ENCODE data around the gene C1orf105.

The C1orf105 gene

DNA sequence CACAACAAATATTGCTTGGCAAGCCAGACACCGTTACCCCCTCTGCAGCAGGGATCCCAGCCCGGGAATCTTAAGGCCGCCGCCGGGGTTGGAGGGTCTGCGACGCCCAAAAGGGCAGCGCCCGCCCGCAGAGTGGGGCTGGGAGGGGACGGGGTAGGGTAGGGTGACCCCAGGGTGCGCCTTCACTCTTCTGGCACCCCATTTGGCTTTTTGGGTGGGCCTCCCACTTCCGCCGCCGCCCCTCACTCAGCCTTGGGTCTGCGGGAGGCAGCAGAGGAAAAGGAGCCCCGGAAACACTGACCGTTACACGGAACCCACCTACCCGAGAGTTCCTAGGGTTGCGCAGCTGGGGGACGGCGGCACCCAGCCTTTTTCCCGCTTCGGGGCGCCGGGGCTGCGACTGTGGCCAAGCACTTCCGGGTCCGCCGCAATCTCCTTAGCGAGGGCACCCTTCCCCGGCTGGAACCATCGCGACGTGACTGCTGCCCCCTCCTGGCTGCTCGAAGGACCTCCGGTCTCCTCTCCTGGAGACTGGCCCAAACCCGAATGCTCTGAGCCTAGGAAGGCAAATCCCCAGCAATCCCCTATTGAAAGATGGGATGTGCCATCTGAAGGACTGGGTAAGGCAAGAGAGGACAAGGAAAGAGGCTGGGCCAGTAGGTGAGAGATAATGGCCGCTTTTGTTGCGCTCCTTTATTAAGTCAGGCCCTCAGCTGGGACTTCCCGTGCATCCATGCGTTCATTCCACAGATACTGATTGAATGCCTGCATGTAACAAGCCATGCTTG lies 23.4 kb downstream of the C1orf105 start, which contains the start of gene PIGC (continued):
- TF ChIP-seq ZNF19 (tag by site-specific recombination; IDR thresholded peaks at IDR 0.05; ENCODE audit: low read depth) (no peak), MZF1 (tag by site-specific recombination; IDR thresholded peaks at IDR 0.05; ENCODE audit: borderline replicate concordance) (peak; percentile 99), KLF7 (tag by site-specific recombination; IDR thresholded peaks at IDR 0.05; ENCODE audit: borderline replicate concordance) (no peak), ZNF112 (tag by site-specific recombination; IDR thresholded peaks at IDR 0.05) (no peak), ZNF433 (tag by site-specific recombination; IDR thresholded peaks at IDR 0.05; ENCODE audit: low read depth) (no peak), ZNF37A (tag by site-specific recombination; IDR thresholded peaks at IDR 0.05) (no peak), ZBTB7A (tag by site-specific recombination; IDR thresholded peaks at IDR 0.05; ENCODE audit: low read depth) (0 out of 2 replicates have a peak, but pooled peaks have one; percentile 60), ZFP41 (tag by site-specific recombination; IDR thresholded peaks at IDR 0.05; ENCODE audit: borderline replicate concordance) (no peak), ZSCAN5A (tag by site-specific recombination; IDR thresholded peaks at IDR 0.05) (no peak), ZNF621 (tag by site-specific recombination; IDR thresholded peaks at IDR 0.05) (no peak), ZNF157 (tag by site-specific recombination; IDR thresholded peaks at IDR 0.05) (no peak), ZNF837 (tag by site-specific recombination; IDR thresholded peaks at IDR 0.05) (no peak), ZNF664 (tag by site-specific recombination; IDR thresholded peaks at IDR 0.05) (0 out of 2 replicates have a peak, but pooled peaks have one; percentile 31), ZNF670 (tag by site-specific recombination; IDR thresholded peaks at IDR 0.05; ENCODE audit: low read depth) (no peak), YY2 (tag by site-specific recombination; IDR thresholded peaks at IDR 0.05) (no peak), ZNF571 (tag by site-specific recombination; IDR thresholded peaks at IDR 0.05) (no peak), ZBTB26 (tag by site-specific recombination; optimal IDR thresholded peaks at IDR 0.05) (peak; percentile 34), ZNF114 (tag by site-specific recombination; IDR thresholded peaks at IDR 0.05) (no peak), ZNF423 (tag by site-specific recombination; IDR thresholded peaks at IDR 0.05) (peak; percentile 95), ZNF23 (tag by site-specific recombination; IDR thresholded peaks at IDR 0.05; ENCODE audit: borderline replicate concordance) (no peak), REST (tag by site-specific recombination; IDR thresholded peaks at IDR 0.05) (no peak), ZNF473 (tag by site-specific recombination; IDR thresholded peaks at IDR 0.05) (no peak), ZBTB49 (tag by site-specific recombination; IDR thresholded peaks at IDR 0.05; ENCODE audit: low read depth) (no peak), ZNF350 (tag by site-specific recombination; IDR thresholded peaks at IDR 0.05) (no peak), ZNF549 (tag by site-specific recombination; IDR thresholded peaks at IDR 0.05) (no peak), ZNF530 (tag by site-specific recombination; IDR thresholded peaks at IDR 0.05; ENCODE audit: low read depth) (no peak), GLIS2 (tag by site-specific recombination; IDR thresholded peaks at IDR 0.05) (peak; percentile 43; the same call in 1 of the 2 replicates), ZIC2 (tag by site-specific recombination; IDR thresholded peaks at IDR 0.05) (peak; percentile 65), MYNN (tag by site-specific recombination; IDR thresholded peaks at IDR 0.05; ENCODE audit: borderline replicate concordance) (no peak), ZNF394 (tag by site-specific recombination; IDR thresholded peaks at IDR 0.05; ENCODE audit: borderline replicate concordance) (no peak; the same call in 1 of the 2 replicates)
- TF ChIP-seq, protein P1, sequence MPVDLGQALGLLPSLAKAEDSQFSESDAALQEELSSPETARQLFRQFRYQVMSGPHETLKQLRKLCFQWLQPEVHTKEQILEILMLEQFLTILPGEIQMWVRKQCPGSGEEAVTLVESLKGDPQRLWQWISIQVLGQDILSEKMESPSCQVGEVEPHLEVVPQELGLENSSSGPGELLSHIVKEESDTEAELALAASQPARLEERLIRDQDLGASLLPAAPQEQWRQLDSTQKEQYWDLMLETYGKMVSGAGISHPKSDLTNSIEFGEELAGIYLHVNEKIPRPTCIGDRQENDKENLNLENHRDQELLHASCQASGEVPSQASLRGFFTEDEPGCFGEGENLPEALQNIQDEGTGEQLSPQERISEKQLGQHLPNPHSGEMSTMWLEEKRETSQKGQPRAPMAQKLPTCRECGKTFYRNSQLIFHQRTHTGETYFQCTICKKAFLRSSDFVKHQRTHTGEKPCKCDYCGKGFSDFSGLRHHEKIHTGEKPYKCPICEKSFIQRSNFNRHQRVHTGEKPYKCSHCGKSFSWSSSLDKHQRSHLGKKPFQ (tag by site-specific recombination; IDR thresholded peaks at IDR 0.05) = no peak

Data from HEK293 (cell line).